Osteoblast (primary cell): ENCODE measurements around the gene TCF25. TPM values are rescaled to one million over a fixed set of nuclear protein-coding genes. Genes with fewer than 3 reads are reported as not detected.

Experiments used
- DNase-seq: peaks from one replicate; pipeline ENCODE4 v3.0.0; 2011; ENCODE audit warnings: low spot score, mixed read lengths; ENCODE audit not compliant: insufficient read length; ENCODE audit errors: missing footprints
- H2AFZ ChIP-seq: 2 replicates; pipeline ENCODE4 v1.6.0; 2011; ENCODE audit warnings: mild to moderate bottlenecking, low read length
- H3K27ac ChIP-seq: 2 replicates; pipeline ENCODE4 v1.5.1; 2011; ENCODE audit warnings: mild to moderate bottlenecking, low read depth, low read length, moderate library complexity
- H3K27me3 ChIP-seq: 2 replicates; pipeline ENCODE4 v1.6.0; 2012; ENCODE audit warnings: mild to moderate bottlenecking, control low read depth, inconsistent platforms, low read length, moderate library complexity; ENCODE audit not compliant: insufficient read depth
- H3K36me3 ChIP-seq: 2 replicates; pipeline ENCODE4 v1.5.1; 2011; ENCODE audit warnings: mild to moderate bottlenecking, low read length, control low read depth, moderate library complexity; ENCODE audit not compliant: insufficient read depth
- H3K4me1 ChIP-seq: 2 replicates; pipeline ENCODE4 v1.5.1; 2011; ENCODE audit warnings: mild to moderate bottlenecking, low read length, control low read depth, moderate library complexity; ENCODE audit not compliant: insufficient read depth
- H3K4me2 ChIP-seq: 2 replicates; pipeline ENCODE4 v1.6.0; 2011; ENCODE audit warnings: mild to moderate bottlenecking, low read length; ENCODE audit not compliant: insufficient read depth
- H3K4me3 ChIP-seq: fragments of 200-600 bp; sonication (generic); 3 replicates; pipeline ENCODE4 v1.5.1; 2012; ENCODE audit warnings: mild to moderate bottlenecking, low read length, inconsistent platforms; ENCODE audit not compliant: insufficient read depth
- H3K79me2 ChIP-seq: 2 replicates; pipeline ENCODE4 v1.6.0; 2012; ENCODE audit warnings: mild to moderate bottlenecking, low read length, control low read depth, inconsistent platforms; ENCODE audit not compliant: insufficient read depth
- H3K9me3 ChIP-seq: 2 replicates; pipeline ENCODE4 v1.5.1; 2011; ENCODE audit warnings: low read depth, low read length, control low read depth
- H4K20me1 ChIP-seq: 2 replicates; pipeline ENCODE4 v1.6.0; 2012; ENCODE audit warnings: mild to moderate bottlenecking, low read length, control low read depth; ENCODE audit not compliant: insufficient read depth
- total RNA-seq: library from RNA; depleted of rRNA; stranded (reverse); fragments of >200 nt; gene quantifications from 2 replicates; pipeline ENCODE4 v1.2.3, GENCODE V29; 2012
- TF ChIP-seq, protein P1 (sequence below): IDR thresholded peaks from 2 replicates; pipeline ENCODE4 v1.5.1; 2011; ENCODE audit warnings: mild to moderate bottlenecking, low read depth, low read length, moderate library complexity; ENCODE audit errors: extremely low read depth

Gene TCF25
- total RNA-seq, 1 donor: 230 TPM

DNA sequence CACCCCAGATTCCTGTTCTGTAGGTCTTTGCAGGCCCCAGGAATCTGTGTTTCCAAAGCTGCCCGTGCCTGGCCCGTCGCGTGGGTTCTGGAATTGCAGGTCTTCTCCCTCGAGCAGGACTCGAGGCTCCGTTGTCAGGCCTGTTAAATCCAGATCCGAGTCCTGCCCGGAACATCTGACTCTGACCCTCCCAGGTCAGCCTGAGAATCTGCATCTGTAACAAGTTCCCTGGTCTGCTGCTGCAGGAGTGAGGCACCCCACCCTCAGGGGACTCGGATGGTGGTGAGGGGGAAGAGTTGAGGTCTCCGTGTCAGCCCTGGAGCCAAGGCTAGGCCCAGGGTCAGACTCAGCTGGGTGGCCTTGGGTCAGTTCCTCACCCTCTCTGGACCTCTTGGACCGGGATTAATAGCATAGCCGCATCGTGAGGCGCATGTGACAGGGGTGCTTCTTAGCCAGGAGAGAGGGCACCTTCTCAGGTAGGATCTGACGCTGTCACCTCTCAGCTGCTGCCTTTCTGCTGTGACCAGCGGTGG, 36.3 kb upstream of the TCF25 start:
- TF ChIP-seq, protein P1, sequence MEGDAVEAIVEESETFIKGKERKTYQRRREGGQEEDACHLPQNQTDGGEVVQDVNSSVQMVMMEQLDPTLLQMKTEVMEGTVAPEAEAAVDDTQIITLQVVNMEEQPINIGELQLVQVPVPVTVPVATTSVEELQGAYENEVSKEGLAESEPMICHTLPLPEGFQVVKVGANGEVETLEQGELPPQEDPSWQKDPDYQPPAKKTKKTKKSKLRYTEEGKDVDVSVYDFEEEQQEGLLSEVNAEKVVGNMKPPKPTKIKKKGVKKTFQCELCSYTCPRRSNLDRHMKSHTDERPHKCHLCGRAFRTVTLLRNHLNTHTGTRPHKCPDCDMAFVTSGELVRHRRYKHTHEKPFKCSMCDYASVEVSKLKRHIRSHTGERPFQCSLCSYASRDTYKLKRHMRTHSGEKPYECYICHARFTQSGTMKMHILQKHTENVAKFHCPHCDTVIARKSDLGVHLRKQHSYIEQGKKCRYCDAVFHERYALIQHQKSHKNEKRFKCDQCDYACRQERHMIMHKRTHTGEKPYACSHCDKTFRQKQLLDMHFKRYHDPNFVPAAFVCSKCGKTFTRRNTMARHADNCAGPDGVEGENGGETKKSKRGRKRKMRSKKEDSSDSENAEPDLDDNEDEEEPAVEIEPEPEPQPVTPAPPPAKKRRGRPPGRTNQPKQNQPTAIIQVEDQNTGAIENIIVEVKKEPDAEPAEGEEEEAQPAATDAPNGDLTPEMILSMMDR: no peak
- Histone ChIP-seq H3K79me2 (no peaks in the 10 kb centered on the region), H3K4me3 (peak overlapping the region; percentile 54)

DNA sequence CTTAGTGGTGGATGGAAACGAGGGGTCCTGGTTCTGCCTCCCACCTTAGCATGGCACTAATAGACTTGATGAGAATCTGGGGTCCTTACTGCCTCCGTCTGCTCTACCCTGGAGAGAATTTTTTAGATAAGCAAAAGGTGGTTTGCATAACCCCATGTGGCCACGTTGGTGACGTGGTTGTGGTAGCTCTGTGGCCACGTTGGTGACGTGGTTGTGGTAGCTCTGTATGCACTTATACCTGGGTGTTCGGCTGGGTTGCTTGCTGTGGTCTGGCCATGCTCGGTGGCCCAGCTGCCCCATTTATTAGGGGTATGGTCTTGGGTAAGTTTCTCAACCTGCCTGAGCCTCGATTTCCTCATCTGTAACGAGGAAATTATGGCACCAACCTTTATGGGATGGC, 32.1 kb upstream of the TCF25 start:
- Histone ChIP-seq H3K79me2 (no peaks in the 10 kb centered on the region), H3K27ac (no peak overlapping the region), H3K36me3 (no peaks in the 10 kb centered on the region), H3K4me2 (no peak overlapping the region), H3K27me3 (no peaks in the 10 kb centered on the region), H2AFZ (no peak overlapping the region), H4K20me1 (no peaks in the 10 kb centered on the region), H3K9me3 (no peaks in the 10 kb centered on the region), H3K4me3 (no peak overlapping the region), H3K4me1 (no peaks in the 10 kb centered on the region)
- TF ChIP-seq, protein P1: no peak
- DNase-seq: no peak

More for the DNA sequence above, 36.3 kb upstream of the TCF25 start:
- Histone ChIP-seq H3K36me3 (no peaks in the 10 kb centered on the region), H3K27me3 (no peaks in the 10 kb centered on the region), H3K4me1 (no peaks in the 10 kb centered on the region), H2AFZ (peak overlapping the region; percentile 73), H3K4me2 (peak overlapping the region; percentile 82), H3K9me3 (no peaks in the 10 kb centered on the region), H3K27ac (no peak overlapping the region), H4K20me1 (no peaks in the 10 kb centered on the region)
- DNase-seq: peak; percentile 51

- H3K79me2 ChIP-seq: no peaks in the 10 kb centered on the region
- H3K27ac ChIP-seq: no peak overlapping the region
- DNase-seq: peak; percentile 96
- H2AFZ ChIP-seq: no peak overlapping the region
- no peaks in the 10 kb centered on the region for H3K4me1 ChIP-seq
- TF ChIP-seq, protein P1: no peak
- H4K20me1 ChIP-seq: no peaks in the 10 kb centered on the region
- H3K36me3 ChIP-seq: no peaks in the 10 kb centered on the region
- H3K27me3 ChIP-seq: no peaks in the 10 kb centered on the region
- H3K4me3 ChIP-seq: no peak overlapping the region
- no peaks in the 10 kb centered on the region for H3K9me3 ChIP-seq
- no peak overlapping the region for H3K4me2 ChIP-seq
These were observed 30.7 kb upstream of the TCF25 start for GRCh38 chr16:89842471-89843408.
